ENCODE results near the gene NSFL1C.
"Not testable (repeated sequence)": the region's sequence is repeated elsewhere in the genome, so short reads cannot be mapped to it uniquely, and the experiment has no call there.

The NSFL1C gene

DNA sequence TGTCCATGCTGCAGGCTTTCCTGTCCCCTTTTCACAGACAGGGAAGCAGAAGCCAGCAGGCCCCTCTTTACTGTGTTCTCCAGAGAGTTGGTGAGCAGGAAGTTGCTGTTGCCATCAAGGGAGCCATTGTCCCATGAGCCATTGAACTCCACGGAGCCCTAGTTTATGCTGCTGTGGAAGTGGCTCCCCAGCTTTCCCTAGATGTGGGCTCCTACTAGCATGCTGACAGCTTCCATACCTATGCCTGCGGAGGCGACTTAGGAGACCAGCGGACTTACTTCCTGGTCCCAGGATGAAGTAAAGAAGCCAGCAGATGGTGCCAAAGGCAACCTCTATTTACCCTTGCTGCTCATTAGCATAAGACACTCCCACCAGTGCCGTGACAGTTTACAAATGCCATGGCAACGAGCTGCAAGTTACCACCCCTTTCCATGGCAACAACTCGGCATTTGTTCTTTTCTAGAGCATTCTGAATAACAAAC, 43.0 kb downstream of the NSFL1C start:
- DNase-seq (ENCODE audit: low spot score): peak; percentile 77

DNA sequence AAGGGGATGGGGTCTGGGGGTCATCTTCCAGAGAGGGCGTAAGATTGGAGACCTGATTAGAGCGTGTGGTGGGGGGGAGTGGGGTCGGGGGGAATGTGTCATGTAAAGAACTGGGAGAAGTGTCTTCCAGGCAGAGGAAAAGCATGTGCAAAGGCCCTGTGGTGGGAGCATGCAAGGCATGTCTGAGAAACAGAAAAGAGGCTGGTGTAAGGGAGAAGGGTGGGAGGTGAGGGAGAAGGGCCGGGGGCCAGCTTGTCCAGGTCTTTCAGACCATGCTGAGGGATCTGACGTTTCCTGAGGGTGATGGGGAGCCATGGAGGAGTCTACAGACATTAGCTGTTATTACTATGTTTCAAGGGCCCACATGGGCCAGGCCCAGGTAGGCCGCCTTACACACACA, 43.4 kb downstream of the NSFL1C start:
- DNase-seq (ENCODE audit: low spot score): no peak

DNA sequence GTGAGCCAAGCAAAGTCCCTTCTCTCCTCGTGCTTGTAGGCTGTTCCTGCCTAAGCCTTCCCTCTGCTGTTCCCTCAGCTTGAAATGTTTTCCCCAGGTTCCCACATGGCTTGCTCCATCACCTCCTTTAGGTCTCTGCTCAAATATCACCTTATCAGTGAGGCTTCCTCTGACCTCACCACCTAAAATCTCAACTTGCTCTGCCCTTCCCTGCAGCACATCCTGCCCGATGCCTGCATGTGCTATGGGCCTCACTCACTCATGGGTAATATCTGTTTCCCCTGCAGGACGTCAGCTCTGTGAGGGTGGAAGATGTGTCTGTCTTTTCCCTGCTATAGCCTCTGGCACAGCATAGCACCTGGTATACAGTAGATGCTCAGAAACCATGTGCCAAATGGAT, 43.9 kb downstream of the NSFL1C start:
- no peak for DNase-seq (ENCODE audit: low spot score)

DNA sequence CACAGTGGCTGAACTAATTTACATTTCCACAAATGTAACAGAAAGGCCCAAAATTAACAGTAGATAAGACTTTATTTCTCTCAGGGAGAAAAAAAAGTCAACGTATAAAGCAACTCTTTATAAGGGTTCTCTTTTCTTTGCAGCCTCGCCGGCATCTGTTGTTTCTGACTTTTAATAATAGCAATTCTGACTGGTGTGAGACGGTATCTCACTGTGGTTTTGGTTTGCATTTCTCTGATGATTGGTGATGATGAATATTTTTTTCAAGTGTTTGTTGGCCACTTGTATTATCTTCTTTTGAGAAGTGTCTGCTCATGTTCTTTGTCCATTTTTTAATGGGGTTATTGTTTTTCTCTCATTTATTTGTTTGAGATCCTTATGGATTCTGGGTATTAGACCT, 46.6 kb downstream of the NSFL1C start:
- DNase-seq (ENCODE audit: low spot score): no peak

DNA sequence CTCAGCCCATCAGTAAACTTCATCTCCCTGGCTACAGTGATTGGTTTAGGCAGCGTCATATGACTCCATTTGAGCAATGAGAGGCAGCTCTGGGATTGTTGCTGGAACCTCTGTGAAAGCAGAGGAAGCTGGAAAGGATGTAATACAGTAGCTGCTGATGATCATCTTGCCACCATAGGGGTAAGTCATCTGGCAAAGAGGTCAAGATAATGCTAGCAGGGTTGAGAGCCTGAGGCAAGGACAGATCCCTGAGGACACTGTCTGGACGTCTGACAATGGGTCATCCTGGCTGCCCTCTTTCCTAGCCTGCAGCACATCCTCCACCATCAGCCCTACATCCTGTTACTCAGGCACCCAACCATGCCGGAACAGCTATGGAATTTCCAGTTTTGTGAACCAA, 48.3 kb downstream of the NSFL1C start:
- no peak for DNase-seq (ENCODE audit: low spot score)

DNA sequence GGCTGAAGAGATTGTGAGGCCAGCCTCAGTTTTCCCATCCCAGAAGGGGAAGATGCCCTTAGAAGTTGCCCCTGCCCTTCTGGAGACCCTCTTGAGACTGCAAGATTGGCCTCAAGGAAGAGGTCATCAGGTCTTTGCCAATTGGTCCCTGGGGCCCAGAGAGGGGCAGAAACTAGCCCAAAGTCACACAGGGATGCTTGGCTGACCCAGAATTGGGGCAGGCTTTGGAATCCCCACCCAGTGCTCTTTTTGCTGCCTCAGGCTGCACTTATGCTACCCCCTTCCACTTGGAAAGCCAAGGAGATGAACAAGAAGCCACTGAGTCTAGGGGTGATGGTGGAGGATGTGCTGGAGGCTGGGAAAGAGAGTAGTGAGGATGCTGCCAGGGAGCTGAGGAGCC, 48.9 kb downstream of the NSFL1C start:
- no peak for DNase-seq (ENCODE audit: low spot score)

DNA sequence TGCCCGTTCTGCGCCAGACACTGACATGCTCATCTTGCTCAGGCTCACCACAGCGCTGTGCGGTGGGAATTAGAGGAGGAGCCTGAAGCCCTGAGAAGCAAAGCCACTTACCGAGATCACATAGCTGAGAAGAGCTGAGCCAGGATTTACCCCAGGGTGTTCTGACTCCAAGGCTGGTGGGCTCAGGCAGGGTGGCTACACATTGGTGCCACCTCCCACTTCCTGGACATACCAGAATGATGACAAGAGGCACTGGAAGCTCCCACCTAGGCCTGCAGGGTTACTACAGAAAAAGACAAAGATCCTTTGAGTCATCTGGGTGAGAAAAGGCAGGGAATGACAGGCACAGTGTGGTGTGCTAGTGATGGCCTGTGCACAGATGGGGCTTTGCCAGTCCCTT, 49.4 kb downstream of the NSFL1C start:
- DNase-seq (ENCODE audit: low spot score): no peak

DNA sequence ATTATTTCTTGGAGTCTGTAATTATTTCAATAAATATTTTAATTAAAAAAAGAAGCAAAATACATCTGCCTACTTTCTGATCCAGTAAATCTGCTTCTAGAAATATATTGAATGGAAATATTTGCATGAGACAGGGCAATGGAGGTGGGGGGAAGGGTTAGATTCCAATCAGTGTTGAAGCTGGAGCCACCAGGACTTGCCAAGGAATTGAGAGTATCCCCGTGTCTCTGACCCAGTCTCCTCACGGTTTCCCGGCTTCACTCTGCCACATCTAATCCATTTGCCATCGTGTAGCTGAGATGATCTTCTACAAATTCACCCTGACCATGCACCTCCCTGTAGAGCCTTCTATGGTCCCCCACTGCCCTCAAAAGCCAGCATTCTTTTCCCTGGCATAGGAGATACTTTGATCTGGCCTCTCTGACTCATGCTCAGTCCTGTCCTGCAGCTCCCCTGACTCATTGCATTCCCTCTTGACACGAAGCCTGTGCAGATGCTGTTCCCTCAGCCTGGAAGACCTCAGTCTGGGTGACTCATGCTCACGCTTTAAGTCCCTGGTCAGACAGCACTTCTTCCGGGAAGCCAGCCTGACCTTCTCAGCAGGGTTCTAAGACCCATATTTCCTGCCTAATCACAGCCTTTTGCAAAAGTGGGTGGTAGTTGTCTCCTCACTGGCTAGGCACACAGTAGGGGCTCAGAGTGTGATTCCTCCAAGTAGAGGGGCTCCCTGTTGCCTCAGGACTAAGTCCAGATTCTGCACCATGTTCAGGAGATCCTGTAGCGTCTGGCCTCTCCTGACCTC, 50.8 kb downstream of the NSFL1C start:
- DNase-seq (ENCODE audit: low spot score): no peak

DNA sequence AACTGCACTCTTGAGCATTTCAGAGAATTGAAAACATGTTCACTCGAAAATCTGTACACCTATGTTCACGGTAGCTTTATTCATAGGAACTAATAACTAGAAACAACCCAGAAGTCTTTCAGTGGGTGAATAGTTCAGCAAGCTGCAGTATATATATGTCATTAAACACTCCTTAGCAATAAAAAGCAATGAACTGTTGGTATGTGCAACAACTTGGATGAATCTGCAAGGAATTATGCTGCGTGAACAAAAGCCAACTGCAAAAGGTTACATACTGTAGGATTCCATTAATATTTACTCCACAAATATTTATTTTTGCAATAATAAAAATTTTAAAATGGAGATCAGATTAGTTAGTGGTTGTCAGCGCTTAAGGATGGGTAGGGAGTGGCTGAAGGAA, 51.7 kb downstream of the NSFL1C start:
- DNase-seq (ENCODE audit: low spot score): no peak

DNA sequence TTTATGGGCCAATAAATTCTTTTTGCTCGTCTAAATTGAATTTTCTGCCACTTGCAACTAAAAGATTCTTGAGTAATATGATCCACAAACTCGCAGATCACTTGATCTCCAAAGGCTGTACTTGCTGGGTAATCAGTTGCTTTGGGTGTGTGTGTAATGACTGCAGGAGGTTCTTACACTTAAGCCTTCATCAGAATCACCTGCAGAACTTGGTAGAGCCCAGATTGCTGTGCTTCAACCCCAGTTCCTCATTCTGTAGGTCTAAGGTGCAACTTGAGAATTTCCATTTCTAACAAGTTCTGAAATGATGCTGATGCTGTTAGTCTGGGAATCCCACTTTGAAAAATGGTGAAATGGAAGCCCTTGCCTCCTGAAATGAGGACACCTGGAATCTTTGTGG, 60.8 kb downstream of the NSFL1C start:
- no peak for DNase-seq (ENCODE audit: low spot score)

DNA sequence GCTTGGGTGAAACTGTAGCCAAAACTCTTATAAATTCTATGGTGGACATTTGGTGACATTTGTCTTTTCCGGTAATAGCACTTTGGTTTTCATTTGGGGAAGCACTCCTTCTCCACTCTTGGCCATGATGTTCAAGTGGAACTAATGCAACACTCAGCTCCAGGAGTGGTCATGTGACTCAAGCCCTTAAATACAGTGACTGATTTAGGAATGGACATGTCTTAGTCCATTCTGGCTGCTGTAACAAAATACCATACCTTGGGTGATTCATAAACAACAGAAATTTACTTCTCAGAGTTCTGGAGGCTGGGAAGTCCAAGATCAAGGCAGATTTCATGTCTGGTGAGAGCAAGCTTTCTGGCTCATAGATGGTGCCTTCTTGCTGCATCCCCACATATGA, 63.0 kb downstream of the NSFL1C start:
- DNase-seq (ENCODE audit: low spot score): no peak

DNA sequence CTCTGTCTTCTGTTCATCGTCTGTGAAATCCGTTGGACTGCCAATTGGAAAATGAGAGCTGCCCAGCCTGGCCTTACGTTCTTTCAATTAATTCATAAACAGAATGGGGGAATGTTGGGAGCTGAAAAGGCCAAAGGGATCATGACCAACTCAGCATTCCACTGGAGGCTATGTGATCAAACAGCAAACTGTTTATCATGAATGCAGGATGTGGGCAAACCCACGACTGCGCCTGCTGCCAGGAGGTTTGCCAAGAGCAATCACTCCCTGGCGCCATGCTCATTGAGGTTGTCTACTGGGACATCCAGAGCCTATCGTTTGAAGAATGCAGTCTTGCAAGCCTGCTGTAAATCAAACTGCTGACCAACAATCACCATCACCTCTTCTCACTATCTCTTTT, 64.5 kb downstream of the NSFL1C start:
- DNase-seq (ENCODE audit: low spot score): no peak

DNA sequence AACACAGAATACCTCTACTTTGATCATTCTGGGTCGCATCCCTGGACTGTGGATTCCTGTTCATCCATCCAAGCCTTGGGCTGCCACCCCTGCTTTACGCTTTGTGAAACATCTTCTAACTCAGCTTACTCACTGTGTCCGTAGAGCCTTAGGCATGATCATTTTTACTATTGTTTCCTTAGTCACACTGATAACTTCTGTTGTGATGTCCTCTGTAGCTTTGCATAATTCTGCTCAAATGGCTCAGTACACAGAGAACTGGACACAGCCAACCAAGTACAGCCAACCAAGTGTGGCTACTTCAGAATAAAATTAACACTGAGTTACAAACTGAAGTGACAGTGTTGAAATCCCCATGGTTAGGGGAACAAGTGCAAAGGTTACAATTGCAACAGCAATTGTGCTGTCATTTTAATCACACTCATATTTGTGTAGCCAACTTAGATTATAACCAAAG, 65.2 kb downstream of the NSFL1C start:
- DNase-seq (ENCODE audit: low spot score): no peak

DNA sequence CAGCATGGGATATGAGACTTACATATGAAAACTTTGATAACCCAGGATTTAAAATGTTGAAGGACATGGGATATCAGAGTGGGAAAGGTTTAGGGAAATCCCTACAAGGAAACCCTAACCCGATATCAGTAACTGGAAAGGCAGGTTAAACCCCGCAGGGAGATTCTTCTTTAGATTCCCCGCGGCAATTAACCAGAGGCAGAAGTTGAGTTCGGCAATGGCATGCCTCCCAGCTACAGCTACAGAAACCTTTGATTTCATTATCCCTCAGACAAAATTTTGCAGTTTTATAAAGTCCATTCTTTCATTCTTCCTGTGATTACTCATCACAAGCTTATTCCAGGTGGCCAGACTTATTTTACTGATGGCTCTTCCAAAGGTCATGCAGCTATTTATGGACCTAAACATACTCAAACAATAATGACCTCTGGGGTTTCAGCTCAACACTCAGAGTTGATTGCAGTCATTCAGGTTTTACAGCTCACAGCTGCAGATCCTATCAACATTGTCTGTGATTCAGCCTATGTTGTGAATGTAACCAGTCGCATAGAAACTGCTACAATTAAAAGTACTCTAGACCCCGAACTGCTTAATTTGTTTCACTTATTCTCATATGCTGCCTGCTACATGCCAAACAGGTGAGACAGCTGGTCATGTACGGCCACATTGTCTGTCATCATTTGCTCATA, 66.8 kb downstream of the NSFL1C start:
- not testable (repeated sequence) for DNase-seq (ENCODE audit: low spot score)

DNA sequence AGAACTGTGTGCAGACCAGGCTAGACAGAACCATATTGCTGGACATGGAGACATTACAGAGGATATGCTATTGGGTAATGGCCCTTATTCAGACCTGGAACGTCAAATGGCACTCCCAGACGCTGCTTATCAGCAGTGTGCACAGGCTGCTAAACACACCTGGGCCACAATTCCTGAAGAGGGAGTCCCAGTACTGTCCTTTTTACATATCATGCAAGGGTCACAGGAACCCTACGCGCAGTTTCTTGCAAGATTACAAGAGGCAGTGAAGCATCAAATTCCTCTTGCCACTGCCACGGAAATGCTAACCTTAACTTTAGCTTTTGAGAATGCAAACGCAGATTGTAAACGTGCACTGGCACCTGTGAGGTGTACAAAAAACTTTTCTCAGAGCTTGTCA, 68.5 kb downstream of the NSFL1C start:
- not testable (repeated sequence) for DNase-seq (ENCODE audit: low spot score)

DNA sequence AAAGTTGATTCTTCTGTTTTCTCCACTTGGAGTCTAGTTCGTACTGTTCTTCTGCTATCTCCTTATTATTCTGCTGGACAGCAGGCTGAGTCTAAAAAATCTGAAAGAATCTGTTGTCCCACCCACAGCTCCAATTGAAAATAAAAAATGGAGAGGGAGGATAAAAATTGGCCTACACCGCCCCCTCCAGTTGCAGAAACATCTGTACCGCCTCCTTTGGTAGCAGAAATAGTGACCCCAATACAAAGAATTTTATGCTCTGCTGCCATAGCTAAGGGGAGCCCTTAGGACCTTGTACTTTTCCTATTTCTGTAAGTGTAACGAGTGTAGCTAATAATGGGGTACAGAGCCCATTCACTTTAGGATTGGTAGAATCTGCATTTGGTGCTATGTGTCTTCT, 68.9 kb downstream of the NSFL1C start:
- no peak for DNase-seq (ENCODE audit: low spot score)

DNA sequence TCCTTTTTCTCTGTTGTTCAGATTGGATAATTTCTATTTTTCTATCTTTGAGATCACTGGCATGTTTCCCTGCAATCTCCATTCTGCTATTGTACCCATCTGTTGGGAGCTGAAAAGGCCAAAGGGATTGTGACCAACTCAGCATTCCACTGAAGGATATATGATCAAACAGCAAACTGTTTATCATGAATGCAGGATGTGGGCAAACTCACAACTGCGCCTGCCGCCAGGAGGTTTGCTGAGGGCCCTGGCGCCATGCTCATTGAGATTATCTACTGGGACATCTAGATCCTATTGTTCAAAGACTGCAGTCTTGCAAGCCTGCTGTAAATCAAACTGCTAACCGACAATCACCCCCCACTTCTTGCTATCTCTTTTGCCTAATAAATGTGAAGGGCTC, 69.9 kb downstream of the NSFL1C start:
- DNase-seq (ENCODE audit: low spot score): no peak

DNA sequence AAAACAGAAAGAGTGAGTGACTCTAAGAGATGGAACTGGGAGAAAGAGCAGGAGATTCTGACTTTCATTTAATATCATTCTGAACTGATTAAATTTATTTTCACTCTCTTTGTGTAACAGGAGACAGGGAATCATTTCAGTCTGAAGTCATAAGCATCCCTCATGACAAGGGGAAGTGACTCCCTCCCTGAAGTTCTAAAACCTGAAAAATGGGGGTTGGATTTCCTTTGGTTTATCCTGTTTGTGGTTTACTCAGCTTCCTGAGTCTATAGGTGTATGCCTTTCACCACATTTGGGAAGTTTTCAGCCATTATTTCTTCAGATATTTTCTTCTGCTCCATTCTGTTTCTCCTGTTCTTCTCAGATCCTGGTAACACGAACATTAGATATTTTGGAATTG, 70.4 kb downstream of the NSFL1C start:
- DNase-seq (ENCODE audit: low spot score): no peak

DNA sequence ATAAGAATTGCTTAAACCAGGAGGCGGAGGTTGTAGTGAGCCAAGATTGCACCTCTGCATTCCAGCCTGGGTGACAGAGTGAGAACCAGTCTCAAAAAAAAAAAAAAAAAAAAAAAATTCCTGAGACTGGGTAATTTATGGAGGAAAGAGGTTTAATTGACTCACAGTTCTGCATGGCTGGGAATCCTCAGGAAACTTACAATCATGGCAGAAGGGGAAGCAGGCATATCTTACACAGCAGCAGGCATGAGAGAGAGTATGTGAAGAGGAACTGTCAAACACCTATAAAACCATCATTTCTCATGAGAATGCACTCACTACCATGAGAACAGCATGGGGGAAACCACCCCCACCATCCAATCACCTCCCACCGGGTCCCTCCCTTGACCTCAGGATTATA, 72.0 kb downstream of the NSFL1C start:
- no peak for DNase-seq (ENCODE audit: low spot score)

DNA sequence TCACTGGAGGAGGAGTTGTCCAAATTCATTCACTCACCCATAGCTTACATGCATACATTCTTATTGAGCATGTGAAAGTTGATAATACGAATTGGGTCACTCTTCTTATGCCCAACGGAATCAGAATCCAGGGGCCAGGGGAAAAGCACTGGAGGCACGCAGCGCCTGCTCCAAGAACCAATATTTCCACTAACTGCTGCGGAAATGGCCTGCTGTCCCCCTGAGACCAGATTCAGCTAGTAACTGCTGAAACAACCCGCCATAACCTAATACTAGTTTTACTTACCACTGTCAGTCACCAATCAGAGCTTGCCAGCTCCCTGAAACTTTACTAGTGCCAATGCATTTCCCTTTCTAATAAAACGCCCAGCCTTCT, 73.2 kb downstream of the NSFL1C start:
- DNase-seq (ENCODE audit: low spot score): no peak

DNA sequence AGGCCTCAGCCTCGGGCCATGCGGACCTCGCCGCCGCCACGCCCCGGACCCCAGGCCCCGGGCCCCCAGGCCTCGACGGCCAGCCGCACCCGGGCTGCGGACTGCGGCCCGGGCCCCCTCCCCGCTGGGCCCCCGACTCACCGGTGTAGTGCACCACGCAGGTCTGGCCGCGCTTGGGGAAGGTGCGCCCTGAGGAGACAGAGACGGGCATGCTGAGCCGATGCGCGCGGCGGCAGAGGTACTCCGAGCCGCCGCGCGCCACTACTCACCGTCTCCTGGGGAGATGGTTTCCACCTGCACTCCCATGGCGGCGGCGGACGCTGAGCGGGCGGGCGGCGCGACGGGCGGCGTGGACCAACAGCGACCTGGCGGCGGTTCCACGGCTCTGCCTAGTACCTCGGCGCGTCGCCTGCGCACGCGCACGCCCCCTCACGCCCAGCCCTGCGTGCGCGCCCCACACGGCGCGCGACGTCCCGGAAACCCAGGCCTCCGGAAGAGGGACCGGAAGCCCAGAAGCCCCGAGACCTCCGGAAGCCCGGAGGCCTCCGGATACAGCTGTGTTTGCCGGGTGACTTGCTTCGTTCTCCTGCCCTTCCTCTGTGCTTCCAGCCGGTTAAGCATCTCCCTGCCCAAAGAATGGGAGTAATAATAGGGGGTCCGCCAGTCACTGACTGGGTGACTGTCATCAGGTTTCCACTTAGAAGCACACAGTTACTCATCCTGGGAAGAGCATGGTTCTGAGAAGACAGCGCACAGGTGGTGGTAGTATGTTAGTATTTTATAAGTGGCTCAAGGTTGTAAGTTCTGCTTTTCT, 73.7 kb downstream of the NSFL1C start, which contains the start of gene FKBP1A:
TSS of gene FKBP1A (minus strand) at position 362 of the 814 bp plus-strand sequence. CDS start at position 306, 56 bp downstream.
- peak; percentile 90 for DNase-seq (ENCODE audit: low spot score)

DNA sequence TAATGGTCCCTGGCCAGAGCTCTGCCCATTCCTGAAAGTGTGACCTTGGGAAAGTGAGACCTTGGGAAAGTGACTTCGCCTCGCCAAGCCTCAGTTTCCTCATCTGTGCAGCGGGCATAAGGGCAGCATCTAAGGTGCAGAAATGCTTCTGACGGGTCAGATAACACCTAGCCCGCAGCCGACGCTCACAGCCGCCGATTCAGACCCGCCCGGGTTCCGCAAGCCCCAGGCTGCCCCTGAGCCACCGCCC, 74.3 kb downstream of the NSFL1C start:
- no peak for DNase-seq (ENCODE audit: low spot score)

Measured in Ammon's horn (tissue), 1 donor.